HG02885 (cell line): ENCODE measurements around the gene POLA2.
"Not testable (repeated sequence)": the region's sequence is repeated elsewhere in the genome, so short reads cannot be mapped to it uniquely, and the experiment has no call there.

Source experiments
- ATAC-seq: cut with Tn5 transposase; IDR thresholded peaks from one replicate; pipeline ENCODE4 v1.9.1; 2021; ENCODE audit warnings: mild to moderate bottlenecking; ENCODE audit not compliant: unreplicated experiment, poor library complexity

Gene POLA2

GRCh38 chr11:65325435-65325834 lies 63.7 kb downstream of the POLA2 start:
- no peak for ATAC-seq

GRCh38 chr11:65327021-65327420 lies 65.3 kb downstream of the POLA2 start:
- ATAC-seq = no peak

GRCh38 chr11:65329478-65329877 lies 67.7 kb downstream of the POLA2 start:
- ATAC-seq = no peak

GRCh38 chr11:65329944-65330403 lies 68.2 kb downstream of the POLA2 start:
- no peak for ATAC-seq

GRCh38 chr11:65330544-65330943 lies 68.8 kb downstream of the POLA2 start:
- no peak for ATAC-seq

- not testable (repeated sequence) for ATAC-seq
These were observed 70.8 kb downstream of the POLA2 start for GRCh38 chr11:65332591-65332990.

GRCh38 chr11:65334696-65335295 lies 73.0 kb downstream of the POLA2 start:
- ATAC-seq = no peak

GRCh38 chr11:65338676-65339075 lies 76.9 kb downstream of the POLA2 start:
- no peak for ATAC-seq

- no peak for ATAC-seq
These were observed 78.5 kb downstream of the POLA2 start for GRCh38 chr11:65340226-65340625.

- ATAC-seq = no peak
These were observed 80.1 kb downstream of the POLA2 start for GRCh38 chr11:65341856-65342255.
